HepG2 (cell line): Measurements from ENCODE around the gene NACC2. TPM values are rescaled to one million over a fixed set of nuclear protein-coding genes. Genes with fewer than 3 reads are reported as not detected.

ENCODE experiments used
- E2F1 ChIP-seq: sonication (generic); formaldehyde crosslinking; IDR thresholded peaks from 2 replicates; pipeline ENCODE4 v1.5.0; 2020; ENCODE audit warnings: missing genetic modification reagents
- ETV6 ChIP-seq: sonication (generic); formaldehyde crosslinking; conservative IDR thresholded peaks from 2 replicates; pipeline ENCODE4 v1.4.0; 2020; ENCODE audit warnings: missing genetic modification reagents
- GATA4 ChIP-seq: sonication (generic); IDR thresholded peaks from 2 replicates; pipeline ENCODE4 v1.6.1; 2016; ENCODE audit warnings: antibody characterized with exemption, low read depth, borderline replicate concordance
- GZF1 ChIP-seq: sonication (generic); formaldehyde crosslinking; IDR thresholded peaks from 2 replicates; pipeline ENCODE4 v1.5.1; 2020; ENCODE audit warnings: mild to moderate bottlenecking, missing genetic modification reagents
- HMGXB4 ChIP-seq, 2 experiments: sonication (generic) in 1 of 2; formaldehyde crosslinking in 1 of 2; IDR thresholded peaks; 2 replicates each; pipeline versions ENCODE4 v1.4.0 to v1.6.1; 2018 to 2020; ENCODE audit warnings: missing genetic modification reagents in 2 of 2, borderline replicate concordance in 1 of 2, low read depth in 1 of 2, mild to moderate bottlenecking in 1 of 2, missing biosample characterization in 1 of 2
- HOXD1 ChIP-seq: sonication (generic); formaldehyde crosslinking; IDR thresholded peaks from 2 replicates; pipeline ENCODE4 v1.5.0; 2020; ENCODE audit warnings: missing genetic modification reagents
- KDM1A ChIP-seq: IDR thresholded peaks from 2 replicates; pipeline ENCODE4 v1.6.1; 2016; ENCODE audit warnings: missing compliant biosample characterization
- KLF15 ChIP-seq: sonication (generic); formaldehyde crosslinking; IDR thresholded peaks from 2 replicates; pipeline ENCODE4 v1.8.1; 2023; ENCODE audit warnings: borderline replicate concordance, mild to moderate bottlenecking, inconsistent platforms, missing genetic modification reagents, mixed read lengths
- MAFF ChIP-seq: IDR thresholded peaks from 2 replicates; pipeline ENCODE4 v1.6.1; 2011; ENCODE audit warnings: low read depth, low read length, improper control_type of control experiment
- MAFG ChIP-seq: sonication (generic); formaldehyde crosslinking; IDR thresholded peaks from 2 replicates; pipeline ENCODE4 v1.5.1; 2020; ENCODE audit warnings: mild to moderate bottlenecking, missing genetic modification reagents
- MXD4 ChIP-seq: IDR thresholded peaks from 2 replicates; pipeline ENCODE4 v1.6.1; 2016; ENCODE audit warnings: mild to moderate bottlenecking, missing biosample characterization, missing genetic modification reagents
- NFIC ChIP-seq: IDR thresholded peaks from 2 replicates; pipeline ENCODE4 v1.6.1; 2012; ENCODE audit warnings: mild to moderate bottlenecking, low read length, inconsistent platforms
- NR2F2 ChIP-seq: IDR thresholded peaks from 2 replicates; pipeline ENCODE4 v1.6.1; 2012; ENCODE audit warnings: low read depth, inconsistent platforms, borderline replicate concordance
- PITX1 ChIP-seq: sonication (generic); formaldehyde crosslinking; IDR thresholded peaks from 2 replicates; pipeline ENCODE4 v1.5.1; 2020; ENCODE audit warnings: mild to moderate bottlenecking, missing genetic modification reagents
- POLR2AphosphoS2 ChIP-seq: IDR thresholded peaks from 2 replicates; pipeline ENCODE4 v1.6.1; 2011; ENCODE audit warnings: low read depth, low read length, improper control_type of control experiment
- PPARG ChIP-seq: conservative IDR thresholded peaks from 2 replicates; pipeline ENCODE4 v1.6.1; 2016; ENCODE audit warnings: missing biosample characterization, missing genetic modification reagents
- SIN3B ChIP-seq: fragments of 150-350 bp; IDR thresholded peaks from 2 replicates; pipeline ENCODE4 v1.6.1; 2014; ENCODE audit warnings: low read length
- TARDBP ChIP-seq: sonication (generic); formaldehyde crosslinking; IDR thresholded peaks from 2 replicates; pipeline ENCODE4 v1.8.0; 2022; ENCODE audit warnings: mild to moderate bottlenecking, missing genetic modification reagents
- TBX2 ChIP-seq: sonication (generic); formaldehyde crosslinking; IDR thresholded peaks from 2 replicates; pipeline ENCODE4 v1.5.0; 2020; ENCODE audit warnings: missing genetic modification reagents, mild to moderate bottlenecking, borderline replicate concordance
- ZKSCAN8 ChIP-seq: IDR thresholded peaks from 2 replicates; pipeline ENCODE4 v1.6.1; 2016; ENCODE audit warnings: borderline replicate concordance, missing genetic modification reagents, missing compliant biosample characterization
- polyA plus RNA-seq, 8 experiments: library from polyadenylated mRNA; depleted of rRNA in 3 of 8; stranded (reverse) in 7 of 8; unstranded in 1 of 8; fragments of >200 nt; fragmentation: Illumina TruSeq in 4 of 8; extraction: Trizol in 4 of 8; gene quantifications; 2 replicates each; pipeline versions ENCODE4 v1.2.1 to v1.2.3, GENCODE V29; 2011 to 2016; ENCODE audit warnings: low read depth in 4 of 8, missing spikeins in 1 of 8, mixed read lengths in 1 of 8; ENCODE audit not compliant: insufficient read depth in 1 of 8
- total RNA-seq, 5 experiments: library from RNA; depleted of rRNA; stranded (reverse); fragments of >200 nt; fragmentation: Illumina TruSeq; extraction: Trizol; gene quantifications; 2 replicates each; pipeline ENCODE4 v1.2.3, GENCODE V29; 2016; ENCODE audit warnings: low read depth in 1 of 5
- TF ChIP-seq, protein P1 (sequence below), 2 experiments: fragments of 450-650 bp in 1 of 2; sonication (generic) in 1 of 2; formaldehyde crosslinking; IDR thresholded peaks; 2 replicates each; pipeline versions ENCODE4 v1.5.0 to v1.8.0; 2020 to 2022; ENCODE audit warnings: mild to moderate bottlenecking in 1 of 2, missing genetic modification reagents in 1 of 2
- TF ChIP-seq, protein P2 (sequence below): sonication (generic); formaldehyde crosslinking; IDR thresholded peaks from 2 replicates; pipeline ENCODE4 v1.4.0; 2020; ENCODE audit warnings: missing genetic modification reagents, borderline replicate concordance

Gene NACC2
- total and polyA plus RNA-seq, 2 of the 13 experiments (the other 11 are each of a cell fraction or from before 2014, with no cell fraction given), result 5.9 to 12.3 TPM

DNA sequence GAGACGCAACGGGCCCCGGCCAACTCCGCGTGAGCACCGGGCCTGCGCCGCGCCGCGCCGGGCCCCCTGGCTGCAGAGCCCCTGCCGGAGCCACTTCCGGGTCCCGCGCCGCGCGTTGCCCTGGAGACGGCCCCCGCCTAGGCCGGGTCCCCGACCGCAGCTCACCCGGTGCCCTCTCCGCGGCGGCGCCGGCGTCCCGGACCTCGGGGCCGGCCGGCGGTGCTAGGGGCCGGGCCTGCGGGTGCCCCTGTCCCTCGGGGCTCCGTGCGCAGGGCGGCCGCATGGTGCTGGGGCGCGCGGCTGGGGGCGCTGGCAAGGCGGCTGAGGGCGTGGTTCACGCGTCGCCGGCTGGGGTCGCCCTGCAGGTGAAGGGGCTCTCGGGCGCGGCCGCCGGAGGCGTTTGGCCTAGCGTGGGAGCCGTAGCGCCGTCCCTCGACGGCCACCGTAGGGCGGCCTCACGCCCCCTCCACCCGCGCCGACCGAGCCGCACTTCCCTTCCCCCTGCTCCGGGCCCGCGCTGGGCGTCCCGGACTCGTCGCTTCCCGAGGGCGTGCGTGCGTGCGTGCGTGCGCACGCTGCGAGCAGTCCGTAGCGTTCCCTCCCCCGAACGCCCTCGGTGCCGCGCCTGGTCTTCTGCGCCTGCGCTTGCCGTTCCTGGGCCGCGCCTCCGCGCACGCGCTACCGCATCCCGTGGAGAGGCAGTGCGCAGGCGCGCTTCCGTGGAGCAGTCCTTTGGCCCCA is 23.4 kb upstream of the NACC2 start, which contains the start of gene TMEM250 (continued):
- TF ChIP-seq MXD4 (CRISPR knock-in tag) (peak; percentile 37), MAFF (no peak), ZKSCAN8 (CRISPR knock-in tag) (no peak; the same call in 1 of the 2 replicates), HOXD1 (CRISPR knock-in tag) (peak; percentile 37; the same call in 1 of the 2 replicates), PPARG (CRISPR knock-in tag) (peak; percentile 17; the same call in 1 of the 2 replicates), ETV6 (CRISPR knock-in tag) (0 out of 2 replicates have a peak, but pooled peaks have one; percentile 66), NR2F2 (no peak; the same call in 1 of the 2 replicates), E2F1 (peak; percentile 64), TBX2 (CRISPR knock-in tag) (peak; percentile 84; the same call in 1 of the 2 replicates), GATA4 (no peak), KLF15 (CRISPR knock-in tag) (no peak), TARDBP (peak; percentile 80), SIN3B (peak; percentile 17; the same call in 1 of the 2 replicates), KDM1A (CRISPR knock-in tag) (no peak), NFIC (no peak), PITX1 (no peak), GZF1 (CRISPR knock-in tag) (no peak), POLR2AphosphoS2 (no peak), HMGXB4 (CRISPR knock-in tag; IDR thresholded peaks at IDR 0.05; ENCODE audit: borderline replicate concordance in 1 of 2, low read depth in 1 of 2) (peak in 1 of 2 experiments; percentile 70; a peak in 3 of 4 replicates), MAFG (CRISPR knock-in tag) (no peak)
- TF ChIP-seq, protein P1, sequence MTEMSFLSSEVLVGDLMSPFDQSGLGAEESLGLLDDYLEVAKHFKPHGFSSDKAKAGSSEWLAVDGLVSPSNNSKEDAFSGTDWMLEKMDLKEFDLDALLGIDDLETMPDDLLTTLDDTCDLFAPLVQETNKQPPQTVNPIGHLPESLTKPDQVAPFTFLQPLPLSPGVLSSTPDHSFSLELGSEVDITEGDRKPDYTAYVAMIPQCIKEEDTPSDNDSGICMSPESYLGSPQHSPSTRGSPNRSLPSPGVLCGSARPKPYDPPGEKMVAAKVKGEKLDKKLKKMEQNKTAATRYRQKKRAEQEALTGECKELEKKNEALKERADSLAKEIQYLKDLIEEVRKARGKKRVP (CRISPR knock-in tag; IDR thresholded peaks at IDR 0.05), result no peak
- TF ChIP-seq, protein P2, sequence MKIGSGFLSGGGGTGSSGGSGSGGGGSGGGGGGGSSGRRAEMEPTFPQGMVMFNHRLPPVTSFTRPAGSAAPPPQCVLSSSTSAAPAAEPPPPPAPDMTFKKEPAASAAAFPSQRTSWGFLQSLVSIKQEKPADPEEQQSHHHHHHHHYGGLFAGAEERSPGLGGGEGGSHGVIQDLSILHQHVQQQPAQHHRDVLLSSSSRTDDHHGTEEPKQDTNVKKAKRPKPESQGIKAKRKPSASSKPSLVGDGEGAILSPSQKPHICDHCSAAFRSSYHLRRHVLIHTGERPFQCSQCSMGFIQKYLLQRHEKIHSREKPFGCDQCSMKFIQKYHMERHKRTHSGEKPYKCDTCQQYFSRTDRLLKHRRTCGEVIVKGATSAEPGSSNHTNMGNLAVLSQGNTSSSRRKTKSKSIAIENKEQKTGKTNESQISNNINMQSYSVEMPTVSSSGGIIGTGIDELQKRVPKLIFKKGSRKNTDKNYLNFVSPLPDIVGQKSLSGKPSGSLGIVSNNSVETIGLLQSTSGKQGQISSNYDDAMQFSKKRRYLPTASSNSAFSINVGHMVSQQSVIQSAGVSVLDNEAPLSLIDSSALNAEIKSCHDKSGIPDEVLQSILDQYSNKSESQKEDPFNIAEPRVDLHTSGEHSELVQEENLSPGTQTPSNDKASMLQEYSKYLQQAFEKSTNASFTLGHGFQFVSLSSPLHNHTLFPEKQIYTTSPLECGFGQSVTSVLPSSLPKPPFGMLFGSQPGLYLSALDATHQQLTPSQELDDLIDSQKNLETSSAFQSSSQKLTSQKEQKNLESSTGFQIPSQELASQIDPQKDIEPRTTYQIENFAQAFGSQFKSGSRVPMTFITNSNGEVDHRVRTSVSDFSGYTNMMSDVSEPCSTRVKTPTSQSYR, result peak; percentile 93
